GM10248 (cell line): ENCODE results near the gene ANXA2.
"Not testable (repeated sequence)": the region's sequence is repeated elsewhere in the genome, so short reads cannot be mapped to it uniquely, and the experiment has no call there.

Experiments
- CTCF ChIA-PET: fragments of 300-600 bp; sonication (Branson Sonifier 250); formaldehyde crosslinking; extraction: SDS; loops from one replicate; lab custom pipeline; 2021; ENCODE audit warnings: antibody characterized with exemption; lab: Yijun Ruan, JAX
- POLR2A ChIA-PET: fragments of 350-650 bp; sonication (Branson Sonifier 250); formaldehyde crosslinking; extraction: SDS; loops from one replicate; lab custom pipeline; 2020; ENCODE audit warnings: antibody characterized with exemption; lab: Yijun Ruan, JAX
- DNase-seq: peaks from one replicate; pipeline ENCODE4 v3.0.0; 2012; ENCODE audit errors: extremely low spot score
- TF ChIP-seq, protein P1 (sequence below): IDR thresholded peaks from 2 replicates; pipeline ENCODE4 v1.5.1; 2012; ENCODE audit warnings: mild to moderate bottlenecking, low read depth; ENCODE audit errors: extremely low read depth, missing control alignments, control extremely low read depth

The ANXA2 gene

DNA sequence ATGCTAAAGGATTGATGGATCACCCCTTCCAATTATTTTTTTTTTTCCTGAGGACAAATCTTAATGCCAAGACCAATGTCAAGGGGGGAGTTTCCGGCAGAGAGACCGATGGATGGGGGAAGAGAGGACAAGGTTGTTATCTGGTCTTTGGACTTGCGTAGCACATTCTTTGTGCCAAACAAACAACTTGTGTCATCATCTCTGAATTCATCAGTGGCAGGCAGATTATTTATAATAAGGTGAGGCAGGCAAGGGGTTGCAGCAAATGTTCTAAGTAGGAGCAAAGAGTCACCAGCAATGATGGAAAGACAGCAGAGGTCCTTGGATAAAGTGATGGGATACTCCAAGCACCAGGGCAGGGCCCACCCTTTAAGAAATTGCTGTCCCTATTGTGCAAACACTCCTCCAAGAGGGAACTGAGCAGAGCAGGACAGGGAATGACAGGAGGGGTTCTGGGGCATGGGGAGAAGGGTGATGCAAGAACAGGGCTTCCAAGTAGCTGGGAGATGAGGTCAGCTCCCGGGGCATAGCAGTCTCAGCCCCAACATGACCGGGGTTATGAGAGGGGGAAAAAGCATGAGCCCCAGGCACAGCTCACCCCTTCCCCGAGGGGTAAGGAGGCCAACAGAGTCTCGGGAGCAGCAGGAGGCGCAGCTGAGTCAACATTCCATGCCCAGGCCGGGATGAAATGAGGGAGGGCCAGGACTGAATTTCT lies 57.4 kb downstream of the ANXA2 start:
- CTCF ChIA-PET, result interaction anchor here (1.0 to 2.0 kb wide), 3 partner anchors 14 to 19 kb away, joined by 3 to 5 read pairs (median 4); no protein-coding TSS in a partner anchor
- DNase-seq, result no peak
- TF ChIP-seq, protein P1, sequence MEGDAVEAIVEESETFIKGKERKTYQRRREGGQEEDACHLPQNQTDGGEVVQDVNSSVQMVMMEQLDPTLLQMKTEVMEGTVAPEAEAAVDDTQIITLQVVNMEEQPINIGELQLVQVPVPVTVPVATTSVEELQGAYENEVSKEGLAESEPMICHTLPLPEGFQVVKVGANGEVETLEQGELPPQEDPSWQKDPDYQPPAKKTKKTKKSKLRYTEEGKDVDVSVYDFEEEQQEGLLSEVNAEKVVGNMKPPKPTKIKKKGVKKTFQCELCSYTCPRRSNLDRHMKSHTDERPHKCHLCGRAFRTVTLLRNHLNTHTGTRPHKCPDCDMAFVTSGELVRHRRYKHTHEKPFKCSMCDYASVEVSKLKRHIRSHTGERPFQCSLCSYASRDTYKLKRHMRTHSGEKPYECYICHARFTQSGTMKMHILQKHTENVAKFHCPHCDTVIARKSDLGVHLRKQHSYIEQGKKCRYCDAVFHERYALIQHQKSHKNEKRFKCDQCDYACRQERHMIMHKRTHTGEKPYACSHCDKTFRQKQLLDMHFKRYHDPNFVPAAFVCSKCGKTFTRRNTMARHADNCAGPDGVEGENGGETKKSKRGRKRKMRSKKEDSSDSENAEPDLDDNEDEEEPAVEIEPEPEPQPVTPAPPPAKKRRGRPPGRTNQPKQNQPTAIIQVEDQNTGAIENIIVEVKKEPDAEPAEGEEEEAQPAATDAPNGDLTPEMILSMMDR, result no peak
- POLR2A ChIA-PET, result no interaction called here

- ChIA-PET CTCF (interaction anchor here (1.0 kb wide), 1 partner anchor 13 kb away, joined by 4 read pairs; no protein-coding TSS in a partner anchor), POLR2A (no interaction called here)
- no peak for DNase-seq
- TF ChIP-seq, protein P1, result no peak
These were observed 58.5 kb downstream of the ANXA2 start for GRCh38 chr15:60339236-60339635.

DNA sequence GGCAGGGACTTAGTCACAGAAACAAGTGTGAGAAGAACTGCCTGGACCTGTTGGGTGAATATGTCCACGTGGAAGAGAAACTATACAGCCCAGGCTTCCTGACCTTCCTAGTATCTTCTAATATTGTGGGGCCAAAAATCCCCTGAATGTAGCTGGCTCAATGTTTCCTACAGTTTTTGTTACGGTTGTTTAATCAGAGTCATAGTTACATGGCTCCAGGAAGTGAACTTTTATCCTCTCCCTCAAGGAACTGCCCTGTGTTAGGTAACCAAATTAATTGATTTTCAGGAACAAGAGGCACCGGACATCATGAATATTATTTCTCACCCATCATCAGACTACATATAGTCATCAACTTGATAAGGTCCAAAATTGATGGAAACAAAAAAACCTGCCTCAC lies 59.0 kb downstream of the ANXA2 start:
- ChIA-PET POLR2A (no interaction called here), CTCF (no interaction called here)
- TF ChIP-seq, protein P1, result no peak
- DNase-seq, result no peak

- ChIA-PET POLR2A (no interaction called here), CTCF (interaction anchor here (1.0 to 1.2 kb wide), 2 partner anchors 9 to 22 kb away, joined by 3 to 6 read pairs; no protein-coding TSS in a partner anchor)
- TF ChIP-seq, protein P1, result no peak
- no peak for DNase-seq
These were observed 60.7 kb downstream of the ANXA2 start for GRCh38 chr15:60337076-60337475.

- CTCF ChIA-PET, POLR2A ChIA-PET, DNase-seq: not testable (repeated sequence)
These were observed 62.5 kb downstream of the ANXA2 start for GRCh38 chr15:60335296-60335695.

GRCh38 chr15:60328852-60329443 lies 68.8 kb downstream of the ANXA2 start:
- POLR2A ChIA-PET, result no interaction called here
- TF ChIP-seq, protein P1, result peak; percentile 57
- no peak for DNase-seq
- CTCF ChIA-PET, result interaction anchor here (0.8 to 5.9 kb wide), 12 partner anchors 8 to 1505 kb away, joined by 3 to 64 read pairs (median 6); no protein-coding TSS in a partner anchor
